Gastrocnemius medialis (tissue), 4 donors: Measurements from ENCODE around the gene FAM210B. TPM values are rescaled to one million over a fixed set of nuclear protein-coding genes. Genes with fewer than 3 reads are reported as not detected.

Experiments
- ATAC-seq, 2 donors: fragments of 150-250 bp; one replicate each; pipeline ENCODE4 v1.9.1; 2016
- DNase-seq, 2 donors: peaks; one replicate each; pipeline ENCODE4 v3.0.0-alpha.2; 2019
- H3K27ac ChIP-seq, 4 donors: fragments of 200-600 bp; sonication (generic); 1 replicate in 1 of 4; 2 replicates in 3 of 4; pipeline ENCODE4 v1.5.1; 2016 to 2018; ENCODE audit warnings: mild to moderate bottlenecking in 2 of 4, moderate library complexity in 1 of 4
- H3K27me3 ChIP-seq, 3 donors: fragments of 200-600 bp; sonication (generic) in 2 of 3; 1 replicate in 1 of 3; 2 replicates in 2 of 3; pipeline versions ENCODE4 v1.5.1 to v1.6.0; 2016 to 2019; ENCODE audit warnings: mild to moderate bottlenecking in 1 of 3, moderate library complexity in 1 of 3
- H3K36me3 ChIP-seq, 2 donors: fragments of 200-600 bp; sonication (generic) in 1 of 2; one replicate each; pipeline ENCODE4 v1.5.1; 2017 to 2018
- H3K4me1 ChIP-seq, 2 donors: fragments of 200-600 bp; sonication (generic) in 1 of 2; one replicate each; pipeline ENCODE4 v1.5.1; 2016 to 2017; ENCODE audit warnings: mild to moderate bottlenecking in 2 of 2
- H3K4me3 ChIP-seq, 4 donors: fragments of 200-600 bp; sonication (generic) in 3 of 4; 1 replicate in 1 of 4; 2 replicates in 3 of 4; pipeline ENCODE4 v1.5.1; 2016 to 2019; ENCODE audit warnings: mild to moderate bottlenecking in 2 of 4
- H3K9me3 ChIP-seq, 3 donors: fragments of 200-600 bp; sonication (generic) in 2 of 3; 1 replicate in 1 of 3; 2 replicates in 2 of 3; pipeline ENCODE4 v1.5.1; 2016 to 2019
- POLR2A ChIP-seq, 2 donors: fragments of 450-650 bp; IDR thresholded peaks; one replicate each; pipeline ENCODE4 v1.6.1; 2017; ENCODE audit warnings: antibody characterized with exemption in 2 of 2, mild to moderate bottlenecking in 2 of 2, moderate library complexity in 2 of 2
- in situ Hi-C, 4 donors: fragments of 200-750 bp; cut with MboI; loops; one replicate each; pipeline versions ENCODE4 v1.15.0 to v1.8.0; 2017; ENCODE audit warnings: low sequenced_read_pairs in 4 of 4
- intact Hi-C: fragments of 100-400 bp; cut with DNase I; formaldehyde crosslinking; loops from one replicate; pipeline ENCODE4 v1.15.1; 2023; ENCODE audit warnings: low total_unique reads
- total RNA-seq, 4 donors: library from RNA; depleted of rRNA; stranded (reverse); fragments of >200 nt; gene quantifications; one replicate each; pipeline versions ENCODE4 v1.1.0 to v1.2.3, GENCODE V29; 2016
- TF ChIP-seq, protein P1 (sequence below), 5 experiments: fragments of 450-650 bp in 3 of 5; fragments of 200-600 bp in 2 of 5; sonication (generic) in 2 of 5; IDR thresholded peaks in 4 of 5; conservative IDR thresholded peaks in 1 of 5; 1 replicate in 4 of 5; 2 replicates in 1 of 5; pipeline ENCODE4 v1.5.1; 2016 to 2019; ENCODE audit warnings: antibody characterized with exemption in 5 of 5, mild to moderate bottlenecking in 3 of 5, moderate library complexity in 3 of 5

The FAM210B gene
- total RNA-seq, 4 donors from 2014 or later = 34.5 to 57.2 (median 41.4) TPM

DNA sequence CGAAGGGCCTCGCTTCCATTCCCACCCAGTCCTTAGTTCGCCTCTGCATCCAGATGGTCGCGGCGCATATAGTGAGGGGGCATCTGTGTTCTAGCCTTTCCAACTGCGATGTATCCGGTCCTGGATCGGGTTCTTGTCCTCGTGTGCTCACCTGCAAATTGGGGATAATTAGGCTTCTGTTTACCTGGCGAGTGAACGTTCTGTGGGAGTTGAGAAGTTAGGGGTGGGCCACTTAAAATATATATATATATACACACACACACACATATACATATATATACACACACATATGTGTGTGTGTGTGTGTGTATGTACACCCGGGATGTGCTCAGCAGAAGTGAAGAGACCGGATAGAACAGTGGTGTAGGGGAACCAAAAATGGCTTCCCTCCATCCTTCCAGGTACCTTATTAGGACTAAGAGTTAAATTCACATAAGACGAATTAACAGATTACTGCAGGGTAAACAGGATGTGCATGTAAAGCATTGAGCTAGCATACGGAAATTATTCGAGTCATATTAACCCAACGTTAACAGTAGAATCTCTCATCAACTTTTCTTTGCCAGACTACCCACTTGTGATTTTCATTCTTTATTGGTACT lies 34.2 kb downstream of the FAM210B start:
- intact Hi-C loops = loop anchor here (1.0 kb wide), 2 partner anchors 35 to 75 kb away; partner anchors contain the start of genes FAM210B and RTF2
- DNase-seq (no peak), ATAC-seq (no peak)
- Histone ChIP-seq H3K4me3 (peak overlapping the region; percentile 82 to 97 (median 86)), H3K27me3 (no peaks in the 10 kb centered on the region), H3K36me3 (peaks cover 8 to 27% of the 10 kb centered on the region in 2 donors), H3K9me3 (no peaks in the 10 kb centered on the region), H3K4me1 (peaks cover 22 to 23% of the 10 kb centered on the region in 2 donors), H3K27ac (peak overlapping the region; percentile 86 to 94 (median 90))
- TF ChIP-seq, protein P1, sequence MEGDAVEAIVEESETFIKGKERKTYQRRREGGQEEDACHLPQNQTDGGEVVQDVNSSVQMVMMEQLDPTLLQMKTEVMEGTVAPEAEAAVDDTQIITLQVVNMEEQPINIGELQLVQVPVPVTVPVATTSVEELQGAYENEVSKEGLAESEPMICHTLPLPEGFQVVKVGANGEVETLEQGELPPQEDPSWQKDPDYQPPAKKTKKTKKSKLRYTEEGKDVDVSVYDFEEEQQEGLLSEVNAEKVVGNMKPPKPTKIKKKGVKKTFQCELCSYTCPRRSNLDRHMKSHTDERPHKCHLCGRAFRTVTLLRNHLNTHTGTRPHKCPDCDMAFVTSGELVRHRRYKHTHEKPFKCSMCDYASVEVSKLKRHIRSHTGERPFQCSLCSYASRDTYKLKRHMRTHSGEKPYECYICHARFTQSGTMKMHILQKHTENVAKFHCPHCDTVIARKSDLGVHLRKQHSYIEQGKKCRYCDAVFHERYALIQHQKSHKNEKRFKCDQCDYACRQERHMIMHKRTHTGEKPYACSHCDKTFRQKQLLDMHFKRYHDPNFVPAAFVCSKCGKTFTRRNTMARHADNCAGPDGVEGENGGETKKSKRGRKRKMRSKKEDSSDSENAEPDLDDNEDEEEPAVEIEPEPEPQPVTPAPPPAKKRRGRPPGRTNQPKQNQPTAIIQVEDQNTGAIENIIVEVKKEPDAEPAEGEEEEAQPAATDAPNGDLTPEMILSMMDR (IDR thresholded peaks at IDR 0.05 in 4 of 5, conservative IDR thresholded peaks at IDR 0.05 in 1 of 5) = no peak
- TF ChIP-seq POLR2A (IDR thresholded peaks at IDR 0.05) = no peak
- in situ Hi-C loops = loop anchor here in 2 of 4 donors (10.0 to 25.0 kb wide), 2 partner anchors 82 to 1319 kb away; partner anchors contain the start of gene PMEPA1 (in 1 of the 2)

DNA sequence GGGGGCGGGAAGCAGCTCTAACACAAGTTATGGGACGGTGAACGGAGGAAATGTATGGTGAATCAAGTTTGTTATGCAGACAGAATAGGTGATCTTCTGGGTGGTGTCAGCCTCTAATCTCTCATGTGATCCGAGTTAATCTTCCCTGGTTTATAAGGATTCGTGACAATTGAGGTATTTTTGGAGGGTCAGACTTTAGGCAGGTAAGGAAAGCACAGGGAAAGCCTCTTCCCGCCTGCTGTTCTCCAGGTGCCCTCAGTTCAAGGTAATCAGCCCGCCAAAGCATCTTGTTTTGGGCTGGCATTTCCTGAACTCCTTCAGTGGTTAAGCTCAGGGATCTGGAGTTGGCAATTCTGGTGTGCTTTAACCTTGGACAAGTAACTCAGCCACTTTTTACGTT lies 34.9 kb downstream of the FAM210B start:
- Histone ChIP-seq H3K27me3 (no peaks in the 10 kb centered on the region), H3K4me3 (peak overlapping the region; percentile 82 to 97 (median 86)), H3K27ac (no peak overlapping the region), H3K4me1 (peaks cover 22 to 23% of the 10 kb centered on the region in 2 donors), H3K36me3 (peaks cover 13 to 34% of the 10 kb centered on the region in 2 donors), H3K9me3 (no peaks in the 10 kb centered on the region)
- no peak for DNase-seq
- in situ Hi-C loops (loop anchor here in 2 of 4 donors (10.0 to 25.0 kb wide), 2 partner anchors 81 to 1319 kb away; partner anchors contain the start of gene PMEPA1 (in 1 of the 2)), intact Hi-C loops (no loop called here)
- ATAC-seq = no peak
- TF ChIP-seq, protein P1 (IDR thresholded peaks at IDR 0.05 in 4 of 5, conservative IDR thresholded peaks at IDR 0.05 in 1 of 5) = no peak
- TF ChIP-seq POLR2A (IDR thresholded peaks at IDR 0.05) = no peak

GRCh38 chr20:56395166-56395565 lies 36.4 kb downstream of the FAM210B start:
- H3K27ac ChIP-seq = no peak overlapping the region
- no peaks in the 10 kb centered on the region for H3K9me3 ChIP-seq
- no peak for TF ChIP-seq POLR2A (IDR thresholded peaks at IDR 0.05)
- TF ChIP-seq, protein P1 (IDR thresholded peaks at IDR 0.05 in 4 of 5, conservative IDR thresholded peaks at IDR 0.05 in 1 of 5) = no peak
- H3K4me3 ChIP-seq = no peak overlapping the region
- H3K27me3 ChIP-seq = no peaks in the 10 kb centered on the region
- H3K4me1 ChIP-seq = peaks cover 22 to 23% of the 10 kb centered on the region in 2 donors
- DNase-seq (no peak), ATAC-seq (no peak)
- H3K36me3 ChIP-seq = peaks cover 17 to 47% of the 10 kb centered on the region in 2 donors
- intact Hi-C loops (no loop called here), in situ Hi-C loops (loop anchor here in 3 of 4 donors (5.0 to 25.0 kb wide), 3 partner anchors 67 to 1317 kb away; partner anchors contain the start of gene PMEPA1 (in 1 of the 3))

DNA sequence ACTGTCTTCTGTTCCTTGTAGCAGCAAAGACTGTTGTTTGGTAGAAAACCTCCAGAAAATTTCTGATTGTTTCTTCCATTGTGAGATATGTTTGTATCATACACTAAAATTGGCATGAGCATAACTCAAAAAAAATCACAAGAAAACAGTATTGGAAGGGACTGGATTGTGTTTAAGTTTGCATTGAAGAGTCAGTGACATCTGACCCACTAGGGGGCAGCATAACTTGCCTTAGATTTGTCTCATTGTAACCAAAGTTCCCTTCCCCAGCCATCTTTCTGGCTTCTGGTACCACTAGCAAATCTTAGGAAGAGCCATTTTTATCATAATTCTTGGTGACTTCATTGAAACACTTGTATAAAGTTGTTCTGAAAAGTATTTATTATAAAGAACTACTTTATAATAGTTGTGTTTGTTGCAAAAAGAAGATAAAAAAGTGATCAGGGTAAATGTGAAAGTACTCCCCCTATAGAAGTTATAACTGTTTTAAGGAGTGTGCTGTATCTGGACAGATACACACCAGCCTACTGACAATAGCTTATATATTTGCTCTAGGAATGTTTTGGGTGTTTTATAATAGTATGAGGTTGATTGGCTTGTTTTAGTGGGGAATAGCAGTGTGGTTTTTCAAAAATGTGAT lies 41.3 kb downstream of the FAM210B start:
- in situ Hi-C loops = no loop called here
- peaks cover 17 to 80% of the 10 kb centered on the region in 2 donors for H3K36me3 ChIP-seq
- H3K9me3 ChIP-seq = no peaks in the 10 kb centered on the region
- no peak for TF ChIP-seq POLR2A (IDR thresholded peaks at IDR 0.05)
- TF ChIP-seq, protein P1 (IDR thresholded peaks at IDR 0.05 in 4 of 5, conservative IDR thresholded peaks at IDR 0.05 in 1 of 5) = peak in 4 of 5 experiments; percentile 27 to 69 (median 48)
- H3K4me1 ChIP-seq = peaks cover 0 to 2% of the 10 kb centered on the region in 2 donors
- ATAC-seq = no peak
- intact Hi-C loops = no loop called here
- H3K27me3 ChIP-seq = no peaks in the 10 kb centered on the region
- DNase-seq = no peak
- H3K4me3 ChIP-seq = no peak overlapping the region
- H3K27ac ChIP-seq = no peak overlapping the region
